ENCODE results near the gene AKT1. TPM values are rescaled to one million over a fixed set of nuclear protein-coding genes. Genes with fewer than 3 reads are reported as not detected.
A peak's percentile ranks its signal among the peaks of the same experiment; 100 is the strongest.

Gene AKT1
- total RNA-seq, 2 experiments from 2014 or later: 131 to 133 TPM

GRCh38 chr14:104770851-104771272, 24.7 kb downstream of the AKT1 start:
- CTCF ChIA-PET: interaction anchor here (0.7 to 7.5 kb wide), 13 partner anchors 9 to 1556 kb away, joined by 3 to 99 read pairs (median 3); partner anchors contain the start of genes ADSS1, SIVA1 and ZBTB42
- intact Hi-C loops (cut with micrococcal nuclease): no loop called here
- peaks cover 29% of the 10 kb centered on the region for H3K36me3 Mint-ChIP-seq
- peaks cover 4% of the 10 kb centered on the region for H3K9me3 Mint-ChIP-seq
- H3K4me1 Mint-ChIP-seq (ENCODE audit: low read depth): no peaks in the 10 kb centered on the region
- no peaks in the 10 kb centered on the region for H3K27me3 Mint-ChIP-seq
- peak overlapping the region; percentile 13 for H3K27ac Mint-ChIP-seq
- POLR2A ChIA-PET: interaction anchor here (1.5 kb wide), 1 partner anchor 23 kb away, joined by 3 read pairs; no protein-coding TSS in a partner anchor
- H3K4me3 Mint-ChIP-seq: no peak overlapping the region
- DNase-seq: peak; percentile 35

GRCh38 chr14:104770072-104770579, 25.4 kb downstream of the AKT1 start:
- ChIA-PET POLR2A (interaction anchor here (1.5 kb wide), 1 partner anchor 24 kb away, joined by 3 read pairs; no protein-coding TSS in a partner anchor), CTCF (interaction anchor here (0.9 to 7.5 kb wide), 8 partner anchors 9 to 56 kb away, joined by 3 to 99 read pairs (median 4); partner anchors contain the start of genes ADSS1 and ZBTB42)
- Mint-ChIP-seq H3K9me3 (peaks cover 4% of the 10 kb centered on the region), H3K27ac (no peak overlapping the region), H3K27me3 (no peaks in the 10 kb centered on the region), H3K36me3 (peaks cover 29% of the 10 kb centered on the region), H3K4me3 (no peak overlapping the region), H3K4me1 (ENCODE audit: low read depth) (no peaks in the 10 kb centered on the region)
- intact Hi-C loops (cut with micrococcal nuclease): no loop called here
- DNase-seq: no peak

GRCh38 chr14:104769324-104770071, 26.1 kb downstream of the AKT1 start:
- no peak for DNase-seq
- H3K27me3 Mint-ChIP-seq: no peaks in the 10 kb centered on the region
- H3K9me3 Mint-ChIP-seq: peaks cover 4% of the 10 kb centered on the region
- peaks cover 29% of the 10 kb centered on the region for H3K36me3 Mint-ChIP-seq
- H3K4me3 Mint-ChIP-seq: no peak overlapping the region
- ChIA-PET CTCF (interaction anchor here (0.9 to 7.5 kb wide), 18 partner anchors 10 to 163 kb away, joined by 3 to 99 read pairs (median 7); partner anchors contain the start of genes ADSS1, SIVA1 and ZBTB42), POLR2A (interaction anchor here (1.5 kb wide), 1 partner anchor 25 kb away, joined by 3 read pairs; no protein-coding TSS in a partner anchor)
- intact Hi-C loops (cut with micrococcal nuclease): no loop called here
- no peak overlapping the region for H3K27ac Mint-ChIP-seq
- no peaks in the 10 kb centered on the region for H3K4me1 Mint-ChIP-seq (ENCODE audit: low read depth)

GRCh38 chr14:104768437-104769323, 26.9 kb downstream of the AKT1 start:
- intact Hi-C loops (cut with micrococcal nuclease): loop anchor here (1.0 kb wide), 1 partner anchor 58 kb away; no protein-coding TSS in a partner anchor
- H3K27me3 Mint-ChIP-seq: no peaks in the 10 kb centered on the region
- peaks cover 4% of the 10 kb centered on the region for H3K9me3 Mint-ChIP-seq
- no peaks in the 10 kb centered on the region for H3K4me1 Mint-ChIP-seq (ENCODE audit: low read depth)
- H3K4me3 Mint-ChIP-seq: no peak overlapping the region
- POLR2A ChIA-PET: no interaction called here
- CTCF ChIA-PET: interaction anchor here (0.6 to 7.5 kb wide), 27 partner anchors 9 to 689 kb away, joined by 3 to 99 read pairs (median 4); partner anchors contain the start of genes SIVA1 and ZBTB42
- H3K36me3 Mint-ChIP-seq: peaks cover 29% of the 10 kb centered on the region
- peak; percentile 94 for DNase-seq
- peak overlapping the region; percentile 49 for H3K27ac Mint-ChIP-seq

GRCh38 chr14:104767634-104767918, 28.0 kb downstream of the AKT1 start:
- Mint-ChIP-seq H3K9me3 (peaks cover 4% of the 10 kb centered on the region), H3K27me3 (no peaks in the 10 kb centered on the region), H3K27ac (no peak overlapping the region), H3K4me1 (ENCODE audit: low read depth) (no peaks in the 10 kb centered on the region), H3K4me3 (no peak overlapping the region), H3K36me3 (peaks cover 25% of the 10 kb centered on the region)
- ChIA-PET CTCF (interaction anchor here (0.9 to 7.5 kb wide), 4 partner anchors 14 to 85 kb away, joined by 4 to 99 read pairs (median 26); partner anchors contain the start of gene SIVA1), POLR2A (no interaction called here)
- intact Hi-C loops (cut with micrococcal nuclease): no loop called here
- no peak for DNase-seq

- no peaks in the 10 kb centered on the region for H3K4me1 Mint-ChIP-seq (ENCODE audit: low read depth)
- ChIA-PET POLR2A (no interaction called here), CTCF (interaction anchor here (0.8 to 7.5 kb wide), 5 partner anchors 14 to 62 kb away, joined by 3 to 99 read pairs (median 4); partner anchors contain the start of gene SIVA1)
- no peak overlapping the region for H3K4me3 Mint-ChIP-seq
- intact Hi-C loops (cut with micrococcal nuclease): no loop called here
- no peak overlapping the region for H3K27ac Mint-ChIP-seq
- peaks cover 27% of the 10 kb centered on the region for H3K36me3 Mint-ChIP-seq
- no peaks in the 10 kb centered on the region for H3K27me3 Mint-ChIP-seq
- H3K9me3 Mint-ChIP-seq: peaks cover 4% of the 10 kb centered on the region
- DNase-seq: no peak
Measured at GRCh38 chr14:104766863-104767633, 28.5 kb downstream of the AKT1 start.

GRCh38 chr14:104766256-104766862, 29.2 kb downstream of the AKT1 start:
- peaks cover 21% of the 10 kb centered on the region for H3K36me3 Mint-ChIP-seq
- peaks cover 4% of the 10 kb centered on the region for H3K9me3 Mint-ChIP-seq
- DNase-seq: no peak
- no peaks in the 10 kb centered on the region for H3K27me3 Mint-ChIP-seq
- CTCF ChIA-PET: interaction anchor here (0.8 to 7.5 kb wide), 5 partner anchors 14 to 62 kb away, joined by 3 to 99 read pairs (median 4); partner anchors contain the start of gene SIVA1
- no peaks in the 10 kb centered on the region for H3K4me1 Mint-ChIP-seq (ENCODE audit: low read depth)
- no peak overlapping the region for H3K4me3 Mint-ChIP-seq
- no peak overlapping the region for H3K27ac Mint-ChIP-seq
- intact Hi-C loops (cut with micrococcal nuclease): no loop called here
- POLR2A ChIA-PET: no interaction called here

GRCh38 chr14:104765517-104765916, 30.0 kb downstream of the AKT1 start:
- no peak overlapping the region for H3K27ac Mint-ChIP-seq
- no peaks in the 10 kb centered on the region for H3K9me3 Mint-ChIP-seq
- no peaks in the 10 kb centered on the region for H3K27me3 Mint-ChIP-seq
- POLR2A ChIA-PET: no interaction called here
- no peak overlapping the region for H3K4me3 Mint-ChIP-seq
- peaks cover 20% of the 10 kb centered on the region for H3K36me3 Mint-ChIP-seq
- CTCF ChIA-PET: interaction anchor here (0.8 to 7.5 kb wide), 3 partner anchors 13 to 61 kb away, joined by 3 to 99 read pairs (median 4); partner anchors contain the start of gene SIVA1
- no peaks in the 10 kb centered on the region for H3K4me1 Mint-ChIP-seq (ENCODE audit: low read depth)
- DNase-seq: no peak
- intact Hi-C loops (cut with micrococcal nuclease): no loop called here

- ChIA-PET CTCF (interaction anchor here (1.5 kb wide), 1 partner anchor 9 kb away, joined by 5 read pairs; no protein-coding TSS in a partner anchor), POLR2A (interaction anchor here (1.5 kb wide), 1 partner anchor 42 kb away, joined by 3 read pairs; the partner anchor contains the start of gene ZBTB42)
- H3K27me3 Mint-ChIP-seq: no peaks in the 10 kb centered on the region
- DNase-seq: no peak
- no peak overlapping the region for H3K4me3 Mint-ChIP-seq
- H3K36me3 Mint-ChIP-seq: peaks cover 30% of the 10 kb centered on the region
- H3K27ac Mint-ChIP-seq: no peak overlapping the region
- peaks cover 14% of the 10 kb centered on the region for H3K4me1 Mint-ChIP-seq (ENCODE audit: low read depth)
- no peaks in the 10 kb centered on the region for H3K9me3 Mint-ChIP-seq
- intact Hi-C loops (cut with micrococcal nuclease): no loop called here
Measured at GRCh38 chr14:104758981-104759969, 36.3 kb downstream of the AKT1 start.
